GM19239 (cell line): ENCODE data around the gene RANBP2.
A peak's percentile ranks its signal among the peaks of the same experiment; 100 is the strongest.
"Not testable (repeated sequence)": the region's sequence is repeated elsewhere in the genome, so short reads cannot be mapped to it uniquely, and the experiment has no call there.

Experiments used
- DNase-seq: peaks from one replicate; pipeline ENCODE4 v3.0.0; 2011; ENCODE audit warnings: low spot score; ENCODE audit not compliant: insufficient read length
- FAIRE-seq: peaks from 2 replicates; lab custom pipeline; 2011; peaks lifted over from hg19 to GRCh38; lab: Jason Lieb, UNC

The RANBP2 gene

DNA sequence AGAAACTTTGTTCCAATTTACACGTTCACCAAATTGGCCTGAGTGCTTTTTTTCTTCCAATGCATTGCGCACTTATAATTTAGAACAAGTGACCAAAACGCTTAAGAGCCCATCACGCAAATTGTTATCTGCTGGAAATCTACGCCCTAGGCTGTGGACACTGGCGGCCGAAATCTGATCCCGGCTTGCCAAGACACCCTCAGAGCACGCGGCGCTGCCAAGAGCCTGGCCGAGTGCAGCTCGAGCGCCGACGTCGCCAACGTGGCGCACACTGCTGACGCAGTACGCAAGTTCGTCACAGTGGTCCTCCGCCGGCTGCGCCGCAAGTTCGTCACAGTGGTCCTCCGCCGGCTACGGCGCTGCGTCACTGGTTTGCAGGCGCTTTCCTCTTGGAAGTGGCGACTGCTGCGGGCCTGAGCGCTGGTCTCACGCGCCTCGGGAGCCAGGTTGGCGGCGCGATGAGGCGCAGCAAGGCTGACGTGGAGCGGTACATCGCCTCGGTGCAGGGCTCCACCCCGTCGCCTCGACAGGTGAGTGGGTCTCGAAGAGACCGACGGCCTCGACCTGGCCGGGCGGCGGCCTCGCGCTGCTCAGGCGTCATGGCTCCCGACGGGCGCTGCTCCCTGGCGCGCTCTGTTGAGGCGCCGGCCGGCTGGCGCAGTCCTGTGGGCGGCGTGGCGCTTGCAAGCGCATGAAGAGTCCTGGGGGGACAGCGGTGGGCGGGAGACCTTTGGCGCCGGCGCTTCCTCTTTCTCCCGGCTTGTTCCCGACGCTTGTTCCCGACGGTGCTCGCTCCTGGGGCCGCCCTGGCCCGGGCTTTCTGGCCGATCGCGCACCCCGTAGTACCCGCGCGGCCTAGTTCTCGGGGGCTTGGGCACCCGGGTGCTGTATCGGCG, at the start of gene RANBP2:
Gene RANBP2 (plus strand): TSS at position 334 of the 896 bp plus-strand sequence. CDS start 125 bp downstream, at position 459.
- DNase-seq = peak; percentile 79
- FAIRE-seq = peak; percentile 68

DNA sequence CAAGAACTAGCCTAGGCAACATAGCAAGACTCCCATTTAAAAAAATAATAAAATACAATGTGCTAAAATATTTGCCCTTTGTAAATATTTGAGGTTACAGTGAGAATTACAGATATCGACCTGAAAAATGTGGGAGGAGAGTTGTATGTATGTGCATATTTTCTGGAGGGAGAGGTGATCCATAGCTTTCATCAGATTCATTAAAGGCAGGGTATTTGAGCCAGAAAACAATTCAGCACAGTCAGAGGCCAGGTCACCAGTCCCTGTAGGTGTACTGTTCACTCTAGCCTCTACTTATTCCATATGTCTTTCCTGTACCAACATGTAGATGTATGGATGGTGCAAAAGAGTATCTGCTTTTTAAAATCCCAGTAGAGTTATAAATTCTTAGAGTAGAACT, 49.0 kb upstream of the RANBP2 start:
- DNase-seq, FAIRE-seq: not testable (repeated sequence)

DNA sequence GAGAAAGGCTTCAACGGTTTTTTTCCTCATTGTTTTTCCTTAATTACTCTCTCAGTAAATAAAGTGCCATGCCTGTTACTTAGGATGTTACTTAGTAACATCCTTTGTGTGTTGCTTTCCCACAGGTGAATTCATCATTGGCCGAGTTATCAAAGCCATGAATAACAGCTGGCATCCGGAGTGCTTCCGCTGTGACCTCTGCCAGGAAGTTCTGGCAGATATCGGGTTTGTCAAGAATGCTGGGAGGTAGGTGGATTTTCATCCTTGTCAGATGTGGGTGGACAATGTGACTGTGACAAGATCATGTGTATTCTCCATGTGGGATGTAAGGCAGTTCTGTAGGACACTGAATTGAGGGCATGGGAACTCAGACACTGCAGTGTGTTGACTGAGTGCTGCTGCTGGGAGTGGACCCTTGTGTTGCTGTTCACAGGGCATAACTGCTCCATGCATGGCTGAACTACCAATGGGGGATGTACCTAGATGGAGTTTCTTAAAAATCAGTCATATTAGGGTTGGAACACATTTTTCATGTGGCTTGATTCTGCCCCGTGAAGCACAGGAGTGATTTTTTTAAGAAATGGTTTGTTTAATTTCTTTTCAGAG, 47.0 kb upstream of the RANBP2 start:
- DNase-seq, FAIRE-seq: not testable (repeated sequence)

DNA sequence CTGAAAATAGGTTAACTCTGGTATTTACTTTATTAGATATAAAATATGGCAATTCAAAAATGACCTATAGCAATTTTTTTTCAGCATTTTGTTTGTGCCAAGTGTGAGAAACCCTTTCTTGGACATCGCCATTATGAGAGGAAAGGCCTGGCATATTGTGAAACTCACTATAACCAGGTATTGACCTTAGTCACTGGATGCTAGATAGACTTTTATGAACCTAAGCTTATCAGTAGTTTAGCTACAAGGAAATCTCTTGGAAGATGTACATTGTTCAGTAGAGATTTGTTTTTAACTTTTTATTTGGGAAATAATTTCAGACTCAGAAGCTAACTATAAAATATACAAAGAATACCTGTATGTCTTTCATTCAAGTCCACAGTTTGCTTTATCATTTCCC, 42.8 kb upstream of the RANBP2 start:
- DNase-seq, FAIRE-seq: not testable (repeated sequence)

GRCh38 chr2:108677239-108677744, 42.0 kb upstream of the RANBP2 start:
- not testable (repeated sequence) for DNase-seq, FAIRE-seq

DNA sequence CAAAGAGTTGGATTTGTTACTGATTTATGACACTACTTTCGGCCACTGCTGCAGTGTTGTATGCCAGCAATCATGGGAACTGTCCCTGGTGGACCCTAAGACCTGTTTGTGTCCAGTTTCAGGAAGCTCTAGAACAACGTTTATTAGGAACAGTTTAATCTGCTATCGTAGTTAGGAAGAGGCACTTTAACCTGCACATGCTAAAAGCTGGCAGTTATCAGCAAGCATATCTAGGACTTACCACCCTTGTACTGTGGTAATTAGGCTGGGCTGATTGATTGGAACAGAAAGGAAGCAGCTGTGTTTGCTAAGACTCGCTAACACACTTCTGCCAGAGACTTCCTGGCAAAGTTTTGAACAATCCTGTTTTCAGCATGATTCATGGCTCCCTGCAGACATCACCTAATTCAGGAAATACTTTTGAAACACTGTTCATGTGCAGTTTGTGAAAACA, 41.1 kb upstream of the RANBP2 start:
- not testable (repeated sequence) for FAIRE-seq, DNase-seq

DNA sequence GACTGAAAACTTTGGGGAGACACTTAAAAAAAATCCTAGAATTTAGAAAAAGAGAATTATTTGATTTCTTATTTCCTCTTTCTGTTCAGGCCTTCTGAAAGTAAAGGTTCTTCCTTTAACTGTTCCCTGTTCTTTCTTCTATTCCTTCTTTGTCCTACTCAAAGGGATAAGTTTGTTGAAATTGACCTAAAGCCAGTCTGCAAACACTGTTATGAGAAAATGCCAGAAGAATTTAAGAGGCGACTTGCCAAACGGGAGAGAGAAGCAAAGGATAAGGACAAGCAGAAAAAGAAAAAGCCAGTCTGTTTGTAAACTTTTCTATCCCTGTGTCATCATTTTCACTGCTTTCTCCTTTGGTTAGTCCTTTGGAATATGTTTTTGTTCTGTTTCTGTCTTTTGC, 38.5 kb upstream of the RANBP2 start:
- DNase-seq, FAIRE-seq: not testable (repeated sequence)

DNA sequence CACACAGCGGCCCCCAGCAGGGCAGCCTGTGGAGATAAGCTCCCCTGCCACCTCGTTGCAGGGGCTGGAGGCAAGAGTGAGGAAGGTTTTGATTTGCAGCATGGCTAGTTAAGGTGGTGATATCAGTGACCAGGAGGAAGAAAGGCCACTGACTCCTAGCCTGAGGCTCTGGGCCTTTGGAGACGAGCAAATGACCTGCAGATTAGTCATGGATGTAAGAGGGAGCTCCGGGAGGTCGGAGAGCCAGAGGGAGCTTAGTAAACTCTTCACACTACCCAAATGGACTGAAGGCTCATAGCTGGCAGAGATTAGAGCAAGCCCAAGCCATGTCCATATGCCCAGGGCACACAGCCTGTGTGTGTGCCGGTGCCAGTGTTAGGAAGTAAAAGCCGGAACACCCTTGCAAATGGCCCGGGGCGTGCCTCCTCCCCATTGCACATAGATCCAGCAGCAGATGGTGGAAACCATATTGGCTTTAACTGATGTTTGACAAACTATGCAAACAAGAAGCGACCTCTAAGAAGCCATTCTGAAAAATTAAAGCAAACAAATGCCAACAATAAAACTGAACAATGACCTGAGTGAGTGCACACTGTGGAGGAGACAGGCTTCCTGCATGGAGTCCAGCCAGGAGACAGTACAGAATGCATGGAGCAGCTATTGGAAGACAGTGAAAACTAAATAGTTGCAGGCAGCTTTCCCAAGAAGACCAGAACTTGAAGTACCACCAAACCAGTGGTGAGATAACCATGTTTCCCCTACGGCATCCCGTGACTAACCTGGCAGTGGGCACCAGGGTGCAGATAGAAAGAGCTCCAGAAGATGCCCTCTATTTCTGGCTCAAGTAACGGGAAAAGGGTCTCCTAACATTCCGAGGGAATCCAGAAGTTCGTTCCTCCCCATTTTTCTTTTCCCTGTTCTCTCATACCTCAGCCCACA, 30.2 kb upstream of the RANBP2 start:
- not testable (repeated sequence) for FAIRE-seq

DNA sequence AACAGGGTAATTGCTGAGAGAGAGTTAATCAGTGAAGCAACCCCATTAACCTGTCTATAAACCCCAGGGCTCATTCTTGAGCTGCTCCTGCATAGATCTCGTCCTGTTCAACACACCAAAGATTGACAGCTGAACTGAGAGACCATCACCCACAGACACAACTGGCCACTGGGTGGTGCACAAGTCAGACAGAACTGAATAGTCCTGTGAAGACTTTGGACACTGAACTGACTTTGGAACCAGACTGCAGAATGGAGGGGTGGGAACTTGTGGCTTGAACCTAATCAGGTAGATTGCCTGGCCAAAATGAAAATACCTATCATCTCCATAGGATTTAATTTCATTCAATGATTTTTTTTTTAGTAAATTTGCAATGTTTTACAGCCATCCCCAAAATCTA, 29.3 kb upstream of the RANBP2 start:
- not testable (repeated sequence) for DNase-seq, FAIRE-seq

More for the DNA sequence above, 30.2 kb upstream of the RANBP2 start:
- not testable (repeated sequence) for DNase-seq

GRCh38 chr2:108691447-108691846, 27.8 kb upstream of the RANBP2 start:
- FAIRE-seq = no peak
- DNase-seq = no peak

DNA sequence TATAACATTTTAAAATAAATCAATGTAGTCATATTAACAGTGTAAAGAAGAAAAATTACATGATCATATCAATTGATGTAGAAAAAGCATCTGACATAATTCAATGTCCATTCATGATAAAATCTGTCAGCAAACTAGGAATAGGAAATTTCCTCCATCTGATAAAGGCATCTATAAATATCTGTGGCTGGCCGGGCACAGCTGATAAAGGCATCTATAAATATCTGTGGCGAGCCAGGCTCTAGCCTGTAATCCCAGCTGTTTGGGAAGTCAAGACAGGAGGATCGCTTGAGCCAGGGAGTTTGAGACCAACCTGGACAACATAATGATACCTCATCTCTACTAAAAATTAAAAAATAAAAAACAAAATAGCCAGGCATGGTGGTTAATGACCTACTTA, 18.1 kb upstream of the RANBP2 start:
- FAIRE-seq (no peak), DNase-seq (no peak)

DNA sequence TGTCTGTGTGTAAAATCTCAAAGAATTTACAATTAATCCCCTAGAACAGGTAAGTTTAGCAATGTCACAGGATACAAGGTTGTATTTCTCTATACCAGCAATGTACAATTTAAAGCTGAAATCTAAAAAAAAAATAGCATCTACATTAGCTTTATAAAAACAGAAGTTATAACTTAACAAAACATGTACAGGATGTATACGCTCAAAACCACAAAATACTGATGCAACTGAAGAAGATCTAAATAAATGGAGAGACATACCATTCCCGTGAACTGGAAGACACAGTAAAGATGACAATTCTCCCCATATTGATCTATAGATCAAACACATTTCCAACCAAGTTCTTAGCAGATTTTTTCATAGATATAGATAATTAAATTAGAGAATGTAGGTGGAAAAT, 17.5 kb upstream of the RANBP2 start:
- DNase-seq (no peak), FAIRE-seq (no peak)

- DNase-seq (no peak), FAIRE-seq (no peak)
Observed at GRCh38 chr2:108704871-108705270, 14.4 kb upstream of the RANBP2 start.

GRCh38 chr2:108707300-108707699, 12.0 kb upstream of the RANBP2 start:
- DNase-seq (no peak), FAIRE-seq (no peak)

GRCh38 chr2:108716971-108717370, 2.3 kb upstream of the RANBP2 start:
- FAIRE-seq = not testable (repeated sequence)

DNA sequence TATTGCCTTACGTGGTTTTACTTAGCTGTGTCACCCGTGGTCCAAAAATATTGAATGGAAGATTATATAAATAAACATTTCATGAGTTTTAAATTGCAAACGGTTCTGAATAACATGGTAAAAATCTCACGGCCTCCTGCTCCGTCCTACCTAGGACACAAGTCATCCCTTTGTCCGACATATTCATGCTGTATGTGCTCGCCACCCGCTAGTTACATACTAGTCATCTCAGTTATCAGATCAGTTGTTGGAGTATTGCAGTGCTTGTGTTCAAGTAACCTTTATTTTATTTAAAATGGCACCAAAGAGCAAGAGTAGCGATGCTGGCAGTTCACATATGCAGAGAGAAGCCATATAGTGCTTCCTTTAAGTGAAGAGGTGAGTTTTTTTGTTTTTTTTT, 6.8 kb downstream of the RANBP2 start:
- FAIRE-seq, DNase-seq: not testable (repeated sequence)

More at GRCh38 chr2:108716971-108717370, 2.3 kb upstream of the RANBP2 start:
- DNase-seq = not testable (repeated sequence)

GRCh38 chr2:108734656-108735055, 15.4 kb downstream of the RANBP2 start:
- not testable (repeated sequence) for FAIRE-seq, DNase-seq

DNA sequence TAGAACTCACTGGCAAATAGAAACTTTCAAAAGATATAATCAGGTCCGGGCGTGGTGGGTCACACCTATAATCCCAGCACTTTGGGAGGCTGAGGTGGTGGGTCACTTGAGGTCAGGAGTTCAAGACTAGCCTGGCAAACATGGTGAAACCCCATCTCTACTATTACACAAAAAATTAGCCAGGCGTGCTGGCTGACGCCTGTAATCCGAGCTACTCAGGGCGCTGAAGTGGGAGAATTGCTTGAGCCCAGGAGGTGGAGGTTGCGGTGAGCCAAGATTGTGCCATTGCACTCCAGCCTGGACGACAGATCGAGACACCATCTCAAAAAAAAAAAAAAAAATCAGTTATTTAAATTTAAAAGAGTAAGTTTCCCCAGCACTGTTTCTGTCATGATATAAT, 38.7 kb downstream of the RANBP2 start:
- FAIRE-seq, DNase-seq: not testable (repeated sequence)

- not testable (repeated sequence) for DNase-seq, FAIRE-seq
Observed at GRCh38 chr2:108762618-108763017, 43.3 kb downstream of the RANBP2 start.

DNA sequence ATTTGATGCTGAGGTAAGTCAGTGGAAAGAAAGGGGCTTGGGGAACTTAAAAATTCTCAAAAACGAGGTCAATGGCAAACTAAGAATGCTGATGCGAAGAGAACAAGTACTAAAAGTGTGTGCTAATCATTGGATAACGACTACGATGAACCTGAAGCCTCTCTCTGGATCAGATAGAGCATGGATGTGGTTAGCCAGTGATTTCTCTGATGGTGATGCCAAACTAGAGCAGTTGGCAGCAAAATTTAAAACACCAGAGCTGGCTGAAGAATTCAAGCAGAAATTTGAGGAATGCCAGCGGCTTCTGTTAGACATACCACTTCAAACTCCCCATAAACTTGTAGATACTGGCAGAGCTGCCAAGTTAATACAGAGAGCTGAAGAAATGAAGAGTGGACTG, 47.4 kb downstream of the RANBP2 start:
- not testable (repeated sequence) for DNase-seq, FAIRE-seq
